H9 (cell line): ENCODE measurements around the gene CSTF3. TPM values are rescaled to one million over a fixed set of nuclear protein-coding genes. Genes with fewer than 3 reads are reported as not detected.

Source experiments
- DNase-seq: peaks from one replicate; pipeline ENCODE4 v3.0.0-alpha.2; 2017
- H2AFZ ChIP-seq: one replicate; pipeline ENCODE4 v1.6.1; 2013; ENCODE audit warnings: mild to moderate bottlenecking, low read length, control low read depth, moderate library complexity
- H2AK5ac ChIP-seq: 2 replicates; pipeline ENCODE4 v1.6.1; 2013; ENCODE audit warnings: low read length, control low read depth, mixed read lengths; ENCODE audit not compliant: insufficient read length
- H2BK120ac ChIP-seq: one replicate; pipeline ENCODE4 v1.6.1; 2013; ENCODE audit warnings: low read depth, mild to moderate bottlenecking, low read length, control low read depth, inconsistent platforms; ENCODE audit not compliant: poor library complexity, severe bottlenecking
- H2BK12ac ChIP-seq: 2 replicates; pipeline ENCODE4 v1.6.1; 2013; ENCODE audit warnings: low read length, control low read depth, mixed read lengths, low read depth; ENCODE audit not compliant: insufficient read length
- H2BK15ac ChIP-seq: 2 replicates; pipeline ENCODE4 v1.6.1; 2013; ENCODE audit warnings: low read depth, low read length, control low read depth
- H2BK20ac ChIP-seq: one replicate; pipeline ENCODE4 v1.6.1; 2013; ENCODE audit warnings: low read depth, mild to moderate bottlenecking, low read length, control low read depth, inconsistent platforms; ENCODE audit not compliant: poor library complexity, severe bottlenecking
- H2BK5ac ChIP-seq: 2 replicates; pipeline ENCODE4 v1.6.1; 2013; ENCODE audit warnings: low read length, control low read depth, mixed read lengths; ENCODE audit not compliant: insufficient read length
- H3K14ac ChIP-seq: 2 replicates; pipeline ENCODE4 v1.6.1; 2013; ENCODE audit warnings: low read length, control low read depth; ENCODE audit not compliant: insufficient read depth
- H3K18ac ChIP-seq: 2 replicates; pipeline ENCODE4 v1.6.1; 2013; ENCODE audit warnings: low read depth, mild to moderate bottlenecking, mixed read lengths, low read length, control low read depth; ENCODE audit not compliant: insufficient read length
- H3K23ac ChIP-seq: 2 replicates; pipeline ENCODE4 v1.6.1; 2013; ENCODE audit warnings: low read length, control low read depth, mixed read lengths, low read depth; ENCODE audit not compliant: insufficient read length
- H3K23me2 ChIP-seq: 2 replicates; pipeline ENCODE4 v1.6.1; 2013; ENCODE audit warnings: low read depth, mild to moderate bottlenecking, mixed read lengths, low read length, control low read depth; ENCODE audit not compliant: insufficient read length, poor library complexity, severe bottlenecking
- H3K27ac ChIP-seq: 2 replicates; pipeline ENCODE4 v1.5.1; 2013; ENCODE audit warnings: low read length, control low read depth, mixed read lengths, low read depth; ENCODE audit not compliant: insufficient read length
- H3K27me3 ChIP-seq: 2 replicates; pipeline ENCODE4 v1.6.1; 2013; ENCODE audit warnings: low read length, control low read depth, inconsistent platforms; ENCODE audit not compliant: insufficient read depth
- H3K4ac ChIP-seq: 2 replicates; pipeline ENCODE4 v1.6.1; 2013; ENCODE audit warnings: low read depth, mild to moderate bottlenecking, control low read depth, inconsistent platforms, low read length, moderate library complexity
- H3K4me1 ChIP-seq: 2 replicates; pipeline ENCODE4 v1.6.1; 2013; ENCODE audit warnings: low read length, control low read depth, inconsistent platforms; ENCODE audit not compliant: insufficient read depth
- H3K4me2 ChIP-seq: 2 replicates; pipeline ENCODE4 v1.6.1; 2013; ENCODE audit warnings: low read length, control low read depth, mixed read lengths; ENCODE audit not compliant: insufficient read length, insufficient read depth
- H3K56ac ChIP-seq: 2 replicates; pipeline ENCODE4 v1.6.1; 2013; ENCODE audit warnings: low read depth, mild to moderate bottlenecking, mixed read lengths, low read length, control low read depth; ENCODE audit not compliant: insufficient read length
- H3K79me1 ChIP-seq: 2 replicates; pipeline ENCODE4 v1.6.1; 2013; ENCODE audit warnings: low read depth, mild to moderate bottlenecking, moderate library complexity, low read length, control low read depth, inconsistent platforms; ENCODE audit not compliant: insufficient read depth, poor library complexity, severe bottlenecking
- H3K79me2 ChIP-seq: 2 replicates; pipeline ENCODE4 v1.6.1; 2013; ENCODE audit warnings: low read length, control low read depth, inconsistent platforms; ENCODE audit not compliant: insufficient read depth
- H3K9ac ChIP-seq: 2 replicates; pipeline ENCODE4 v1.6.1; 2013; ENCODE audit warnings: low read length, control low read depth, mixed read lengths; ENCODE audit not compliant: insufficient read length; ENCODE audit errors: extremely low read depth
- H3K9me3 ChIP-seq: one replicate; pipeline ENCODE4 v1.6.1; 2013; ENCODE audit warnings: low read depth, low read length, inconsistent platforms; ENCODE audit not compliant: control insufficient read depth
- H3T11ph ChIP-seq: one replicate; pipeline ENCODE4 v1.6.1; 2013; ENCODE audit warnings: mild to moderate bottlenecking, low read length, control low read depth, inconsistent platforms
- H4K20me1 ChIP-seq: one replicate; pipeline ENCODE4 v1.6.1; 2013; ENCODE audit not compliant: control insufficient read depth, insufficient read length, insufficient read depth
- H4K5ac ChIP-seq: 2 replicates; pipeline ENCODE4 v1.6.1; 2013; ENCODE audit warnings: low read depth, mild to moderate bottlenecking, mixed read lengths, low read length, control low read depth; ENCODE audit not compliant: insufficient read length
- H4K8ac ChIP-seq: replicated peaks from 2 replicates; pipeline ENCODE4 v1.6.1; 2013; ENCODE audit warnings: low read length, control low read depth, mixed read lengths, low read depth; ENCODE audit not compliant: insufficient read length
- H4K91ac ChIP-seq: 2 replicates; pipeline ENCODE4 v1.6.1; 2013; ENCODE audit warnings: low read depth, mild to moderate bottlenecking, moderate library complexity, mixed read lengths, low read length, control low read depth; ENCODE audit not compliant: insufficient read length
- H3K27ac Mint-ChIP-seq, 3 experiments: 2 replicates in 2 of 3; 3 replicates in 1 of 3; pipeline ENCODE4 v1.8.0; 2020 to 2021; ENCODE audit warnings: mixed read lengths in 3 of 3, mild to moderate bottlenecking in 1 of 3, moderate library complexity in 1 of 3
- H3K27me3 Mint-ChIP-seq: 2 replicates; pipeline ENCODE4 v1.8.0; 2021; ENCODE audit warnings: low read depth, mild to moderate bottlenecking, moderate library complexity, mixed read lengths
- H3K36me3 Mint-ChIP-seq, 3 experiments: 2 replicates in 2 of 3; 3 replicates in 1 of 3; pipeline ENCODE4 v1.8.0; 2020 to 2021; ENCODE audit warnings: low read depth in 3 of 3, mixed read lengths in 3 of 3; ENCODE audit not compliant: insufficient read depth in 1 of 3
- H3K4me1 Mint-ChIP-seq, 2 experiments: 2 replicates each; pipeline ENCODE4 v1.8.0; 2020; ENCODE audit warnings: mixed read lengths in 2 of 2
- H3K4me3 Mint-ChIP-seq, 2 experiments: 2 replicates in 1 of 2; 3 replicates in 1 of 2; pipeline ENCODE4 v1.8.0; 2020 to 2021; ENCODE audit warnings: mild to moderate bottlenecking in 2 of 2, mixed read lengths in 2 of 2, moderate library complexity in 1 of 2
- H3K9me3 Mint-ChIP-seq, 2 experiments: 2 replicates in 1 of 2; 3 replicates in 1 of 2; pipeline ENCODE4 v1.8.0; 2020; ENCODE audit warnings: mild to moderate bottlenecking in 2 of 2, mixed read lengths in 2 of 2, moderate library complexity in 1 of 2
- WGBS: extraction: QIAGEN DNeasy Blood & Tissue Kit; methylation state at CpG from one replicate; pipeline ENCODE4 v1.1.7; 2013; ENCODE audit warnings: missing lambda C conversion rate, low lambda C conversion rate, mixed read lengths; ENCODE audit not compliant: insufficient read length; ENCODE audit errors: extremely low coverage; 5-methylcytosine and 5-hydroxymethylcytosine counted together
- total RNA-seq: library from RNA; stranded (reverse); gene quantifications from 2 replicates; pipeline ENCODE4 v1.2.1, GENCODE V29; 2021
- TF ChIP-seq, protein P1 (sequence below): fragments of 200-600 bp; sonication (generic); conservative IDR thresholded peaks from 3 replicates; pipeline ENCODE4 v1.8.0; 2021; ENCODE audit warnings: antibody characterized with exemption, mild to moderate bottlenecking

CSTF3 gene
- total RNA-seq, 1 experiment from 2014 or later = 41.5 TPM

DNA sequence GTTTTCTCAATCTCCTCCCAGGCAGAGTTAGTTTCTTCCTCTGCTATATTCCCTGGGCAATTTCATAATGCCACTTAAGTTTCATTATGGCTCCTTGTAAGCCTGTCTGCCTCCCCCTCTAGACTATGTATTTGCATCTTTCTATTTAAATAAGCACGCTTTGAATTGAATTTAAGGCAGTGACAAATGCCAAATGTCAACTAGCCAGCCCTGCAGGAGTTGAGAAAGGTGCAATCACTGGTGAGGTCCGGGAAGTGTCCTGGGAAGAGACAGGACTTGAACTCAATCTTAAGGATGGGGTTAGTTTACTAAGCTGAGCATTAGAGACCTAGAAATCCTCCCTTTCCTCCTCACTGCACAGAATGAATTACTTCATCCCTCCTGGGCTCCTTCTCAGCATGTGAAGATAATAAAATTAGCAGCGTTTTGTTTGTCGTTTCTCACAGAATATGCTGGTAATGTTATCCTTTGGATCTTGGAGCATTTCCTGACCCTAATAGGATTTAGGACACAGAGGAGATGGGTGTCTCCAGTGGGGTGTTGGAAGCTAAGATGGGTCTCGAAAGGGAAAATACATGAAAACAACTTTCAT lies 120.3 kb downstream of the CSTF3 start:
- Mint-ChIP-seq H3K27me3 (no peaks in the 10 kb centered on the region), H3K4me3 (peak overlapping the region; percentile 77 to 90), H3K9me3 (peaks cover 0 to 4% of the 10 kb centered on the region in 2 experiments; a peak in 2 of 5 replicates), H3K27ac (no peak overlapping the region), H3K36me3 (peaks cover 21 to 26% (median 25%) of the 10 kb centered on the region in 3 experiments), H3K4me1 (peaks cover 11 to 12% of the 10 kb centered on the region in 2 experiments)
- Histone ChIP-seq H3K4me2 (peak overlapping the region; percentile 92), H2BK15ac (no peak overlapping the region), H2BK20ac (no peak overlapping the region), H3K9ac (no peak overlapping the region), H3T11ph (no peak overlapping the region), H3K27ac (no peak overlapping the region), H2BK5ac (no peak overlapping the region), H3K14ac (no peak overlapping the region), H4K20me1 (no peaks in the 10 kb centered on the region), H2BK120ac (no peak overlapping the region), H3K4me1 (no peaks in the 10 kb centered on the region; the same call in 1 of the 2 replicates), H3K79me2 (no peaks in the 10 kb centered on the region), H3K18ac (no peak overlapping the region), H3K9me3 (no peaks in the 10 kb centered on the region), H4K8ac (no peak overlapping the region), H2BK12ac (no peak overlapping the region), H3K27me3 (no peaks in the 10 kb centered on the region), H4K91ac (no peak overlapping the region), H3K23me2 (peaks cover 5% of the 10 kb centered on the region), H2AK5ac (no peak overlapping the region), H3K4ac (no peak overlapping the region), H2AFZ (no peak overlapping the region), H3K23ac (no peak overlapping the region), H3K79me1 (no peaks in the 10 kb centered on the region), H4K5ac (no peak overlapping the region), H3K56ac (no peak overlapping the region)
- WGBS = no CpG with 5 or more reads among the region's 5 CpGs
- TF ChIP-seq, protein P1, sequence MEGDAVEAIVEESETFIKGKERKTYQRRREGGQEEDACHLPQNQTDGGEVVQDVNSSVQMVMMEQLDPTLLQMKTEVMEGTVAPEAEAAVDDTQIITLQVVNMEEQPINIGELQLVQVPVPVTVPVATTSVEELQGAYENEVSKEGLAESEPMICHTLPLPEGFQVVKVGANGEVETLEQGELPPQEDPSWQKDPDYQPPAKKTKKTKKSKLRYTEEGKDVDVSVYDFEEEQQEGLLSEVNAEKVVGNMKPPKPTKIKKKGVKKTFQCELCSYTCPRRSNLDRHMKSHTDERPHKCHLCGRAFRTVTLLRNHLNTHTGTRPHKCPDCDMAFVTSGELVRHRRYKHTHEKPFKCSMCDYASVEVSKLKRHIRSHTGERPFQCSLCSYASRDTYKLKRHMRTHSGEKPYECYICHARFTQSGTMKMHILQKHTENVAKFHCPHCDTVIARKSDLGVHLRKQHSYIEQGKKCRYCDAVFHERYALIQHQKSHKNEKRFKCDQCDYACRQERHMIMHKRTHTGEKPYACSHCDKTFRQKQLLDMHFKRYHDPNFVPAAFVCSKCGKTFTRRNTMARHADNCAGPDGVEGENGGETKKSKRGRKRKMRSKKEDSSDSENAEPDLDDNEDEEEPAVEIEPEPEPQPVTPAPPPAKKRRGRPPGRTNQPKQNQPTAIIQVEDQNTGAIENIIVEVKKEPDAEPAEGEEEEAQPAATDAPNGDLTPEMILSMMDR = no peak
- no peak for DNase-seq
